ENCODE data around the gene PCNX1.

DNA sequence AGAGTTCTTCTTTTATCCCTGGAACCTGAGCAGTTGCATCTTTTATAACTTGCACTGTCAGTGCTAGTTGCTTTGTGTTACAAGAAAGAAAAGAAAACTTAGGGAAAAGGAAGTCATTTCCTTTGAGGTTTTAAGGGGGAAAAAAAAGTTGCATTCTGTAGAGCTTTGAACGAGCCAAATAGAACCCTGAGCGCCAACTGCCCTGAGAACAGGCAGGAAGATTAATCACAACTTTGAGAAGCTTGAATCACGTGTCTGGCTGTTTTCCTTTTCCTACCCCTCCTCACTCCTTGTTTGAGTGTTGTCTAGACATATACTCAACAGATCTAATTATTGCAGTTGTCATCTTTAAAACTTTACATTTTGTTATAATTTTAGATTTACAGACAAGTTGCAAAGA lies 12.5 kb downstream of the PCNX1 start:
- TF ChIP-seq, protein P1, sequence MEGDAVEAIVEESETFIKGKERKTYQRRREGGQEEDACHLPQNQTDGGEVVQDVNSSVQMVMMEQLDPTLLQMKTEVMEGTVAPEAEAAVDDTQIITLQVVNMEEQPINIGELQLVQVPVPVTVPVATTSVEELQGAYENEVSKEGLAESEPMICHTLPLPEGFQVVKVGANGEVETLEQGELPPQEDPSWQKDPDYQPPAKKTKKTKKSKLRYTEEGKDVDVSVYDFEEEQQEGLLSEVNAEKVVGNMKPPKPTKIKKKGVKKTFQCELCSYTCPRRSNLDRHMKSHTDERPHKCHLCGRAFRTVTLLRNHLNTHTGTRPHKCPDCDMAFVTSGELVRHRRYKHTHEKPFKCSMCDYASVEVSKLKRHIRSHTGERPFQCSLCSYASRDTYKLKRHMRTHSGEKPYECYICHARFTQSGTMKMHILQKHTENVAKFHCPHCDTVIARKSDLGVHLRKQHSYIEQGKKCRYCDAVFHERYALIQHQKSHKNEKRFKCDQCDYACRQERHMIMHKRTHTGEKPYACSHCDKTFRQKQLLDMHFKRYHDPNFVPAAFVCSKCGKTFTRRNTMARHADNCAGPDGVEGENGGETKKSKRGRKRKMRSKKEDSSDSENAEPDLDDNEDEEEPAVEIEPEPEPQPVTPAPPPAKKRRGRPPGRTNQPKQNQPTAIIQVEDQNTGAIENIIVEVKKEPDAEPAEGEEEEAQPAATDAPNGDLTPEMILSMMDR (IDR thresholded peaks at IDR 0.05; ENCODE audit: poor library complexity) = no peak
- TF ChIP-seq EZH2phosphoT487 (IDR thresholded peaks at IDR 0.05; ENCODE audit: low read depth, severe bottlenecking, unreplicated experiment) (no peak), EZH2 (IDR thresholded peaks at IDR 0.05; ENCODE audit: borderline replicate concordance) (no peak)

All from hepatocyte (in vitro differentiated cells).